ENCODE results near the gene FBXO44.

FBXO44 gene

GRCh38 chr1:11690397-11691301 is 36.0 kb downstream of the FBXO44 start:
- no peak for DNase-seq (ENCODE audit: low spot score)

DNA sequence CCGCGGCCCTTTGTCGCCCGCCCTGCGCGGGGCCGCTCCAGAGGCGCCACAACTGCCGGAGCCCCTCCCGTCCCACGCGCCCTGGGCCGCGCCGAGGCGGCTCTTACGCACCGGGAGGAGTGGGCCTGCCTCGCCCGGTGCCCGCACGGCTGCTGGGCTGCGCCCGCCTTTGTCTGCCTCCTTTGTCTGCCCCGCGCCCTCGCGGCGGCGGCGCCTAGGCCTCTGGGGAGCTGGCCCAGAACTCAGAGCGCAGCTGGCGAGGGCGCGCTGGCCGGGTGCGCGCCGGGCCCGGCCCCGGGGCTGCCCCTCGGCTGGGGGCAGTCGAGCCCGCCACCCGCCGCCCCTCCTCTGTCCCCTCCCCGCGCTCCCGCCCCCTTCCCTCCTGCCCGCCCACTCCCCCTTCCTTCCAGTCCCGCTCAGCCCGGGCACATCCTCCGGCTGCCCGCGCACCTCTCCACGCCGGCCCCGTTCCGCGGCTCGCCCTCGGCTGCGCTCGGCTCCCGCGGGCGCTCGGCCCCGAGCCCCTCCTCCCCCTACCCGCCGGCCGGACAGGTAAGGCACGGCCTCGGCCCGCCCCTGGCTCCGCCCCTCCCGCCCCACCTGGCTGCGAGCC is 36.7 kb downstream of the FBXO44 start, which contains the start of gene DRAXIN:
TSS of gene DRAXIN (plus strand) at position 409 of the 613 bp plus-strand sequence. CDS start 14,549 bp downstream, outside the sequence.
- DNase-seq (ENCODE audit: low spot score), result no peak

DNA sequence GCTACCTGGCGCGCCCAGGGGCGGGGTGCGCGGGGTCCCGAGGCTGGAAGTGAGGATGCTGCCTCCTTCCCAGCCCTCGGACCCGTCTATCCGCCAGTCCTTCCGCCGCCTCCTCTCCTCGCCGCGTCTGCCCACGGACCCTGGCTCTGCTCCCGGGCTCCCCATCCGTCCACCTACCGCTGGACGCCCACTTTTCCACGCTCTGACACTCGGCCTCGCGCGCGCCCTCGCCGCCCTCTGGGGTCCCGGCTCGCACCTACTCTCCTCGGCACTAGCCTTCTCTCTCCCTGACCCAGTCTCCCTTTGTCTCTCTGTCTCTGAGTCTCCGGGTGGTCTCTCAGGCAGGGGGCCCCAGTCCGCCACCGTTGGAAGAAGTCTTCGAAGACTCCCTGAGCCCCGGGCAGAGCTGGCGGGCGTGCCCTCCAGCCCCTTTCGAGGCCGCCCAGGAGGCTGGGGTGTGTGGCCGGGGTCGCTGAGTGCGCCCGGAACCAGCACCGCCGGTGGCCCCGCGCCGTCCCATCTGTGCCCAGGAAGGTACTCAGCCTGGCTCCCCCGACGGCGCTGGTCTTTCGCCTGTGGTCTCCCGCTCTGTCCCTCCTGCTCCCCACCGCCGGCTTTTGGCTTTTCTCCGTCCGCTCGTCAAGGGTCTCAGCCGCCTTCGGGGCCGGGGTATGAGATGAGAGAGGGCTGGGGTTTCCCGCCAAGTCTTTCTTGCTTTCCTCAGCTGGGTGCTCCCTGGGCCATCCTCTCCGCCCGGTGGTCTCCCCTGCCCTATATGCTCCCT is 37.4 kb downstream of the FBXO44 start:
- DNase-seq (ENCODE audit: low spot score), result no peak

- no peak for DNase-seq (ENCODE audit: low spot score)
Observed at GRCh38 chr1:11693024-11693590, 38.4 kb downstream of the FBXO44 start.

GRCh38 chr1:11693917-11694316 is 39.2 kb downstream of the FBXO44 start:
- DNase-seq (ENCODE audit: low spot score), result no peak

- no peak for DNase-seq (ENCODE audit: low spot score)
Observed at GRCh38 chr1:11695861-11696260, 41.2 kb downstream of the FBXO44 start.

DNA sequence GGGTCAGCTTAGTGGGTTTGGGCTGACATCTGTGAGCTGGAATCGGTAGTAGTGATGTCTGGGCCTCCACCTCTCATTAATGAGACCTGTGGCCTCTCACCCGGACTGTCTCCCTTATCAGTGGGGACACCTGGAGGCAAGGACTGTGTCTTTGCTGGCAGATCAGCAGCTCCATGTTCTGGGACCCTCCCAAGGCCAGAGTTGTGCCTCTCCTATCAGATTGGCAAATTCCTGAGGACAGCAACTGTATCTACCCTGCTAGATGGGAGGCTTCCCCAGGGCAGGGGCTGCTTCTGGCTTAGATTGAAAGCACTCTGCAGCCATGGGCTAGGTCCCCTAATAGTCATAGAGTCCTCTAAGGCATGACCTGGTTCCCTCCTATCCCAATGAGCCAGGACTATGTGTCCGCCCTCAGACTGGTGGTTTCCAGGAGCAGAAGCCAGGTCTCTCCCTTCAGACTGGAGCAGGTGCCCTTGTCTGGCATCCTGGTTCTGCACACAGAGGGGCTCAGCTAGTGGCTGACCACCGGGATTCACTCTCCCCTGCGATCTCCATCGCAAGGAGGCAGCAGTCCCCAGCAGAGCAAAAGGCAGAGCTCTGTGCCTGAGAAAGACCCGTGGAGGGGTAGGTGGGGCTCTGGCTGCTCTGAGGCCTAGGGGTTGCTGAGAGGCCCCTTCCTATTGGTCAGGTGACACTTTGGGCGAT is 42.7 kb downstream of the FBXO44 start:
- DNase-seq (ENCODE audit: low spot score), result no peak

GRCh38 chr1:11697893-11698210 is 43.2 kb downstream of the FBXO44 start:
- DNase-seq (ENCODE audit: low spot score), result no peak

GRCh38 chr1:11700601-11701467 is 46.2 kb downstream of the FBXO44 start:
- no peak for DNase-seq (ENCODE audit: low spot score)

- DNase-seq (ENCODE audit: low spot score), result peak; percentile 79
Observed at GRCh38 chr1:11701551-11701961, 46.9 kb downstream of the FBXO44 start.

DNA sequence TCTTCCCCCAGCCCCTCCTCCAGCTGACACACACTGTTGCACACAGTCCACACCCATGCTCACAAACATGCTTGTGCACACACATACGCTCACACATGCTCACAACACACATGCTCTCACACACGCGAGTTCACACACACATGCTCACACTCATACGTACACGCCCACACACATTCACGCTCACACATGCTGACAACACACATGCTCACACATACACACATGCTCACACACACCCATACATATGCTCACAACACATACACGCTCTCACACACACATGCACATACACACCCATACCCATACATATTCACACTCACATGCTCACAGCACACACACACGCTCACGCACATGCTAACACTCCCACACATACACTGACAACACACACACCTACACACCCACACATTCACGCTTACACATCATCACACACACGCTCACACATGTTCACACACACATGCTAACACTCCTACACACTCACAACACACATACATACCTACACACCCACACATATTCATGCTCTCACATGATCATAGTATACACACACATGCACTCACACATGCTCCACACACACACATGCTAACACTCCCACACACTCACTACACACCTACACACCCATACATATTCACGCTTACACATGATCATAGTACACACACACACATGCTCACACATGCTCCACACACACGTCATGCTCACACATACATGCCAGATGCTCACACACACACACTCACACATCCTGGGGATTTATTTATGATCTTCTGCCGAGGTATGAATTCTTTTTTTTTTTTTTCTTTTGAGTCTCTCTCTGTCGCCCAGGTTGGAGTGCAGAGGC is 47.5 kb downstream of the FBXO44 start:
- no peak for DNase-seq (ENCODE audit: low spot score)

GRCh38 chr1:11703357-11704193 is 48.9 kb downstream of the FBXO44 start:
- no peak for DNase-seq (ENCODE audit: low spot score)

GRCh38 chr1:11704194-11704529 is 49.5 kb downstream of the FBXO44 start:
- no peak for DNase-seq (ENCODE audit: low spot score)

- no peak for DNase-seq (ENCODE audit: low spot score)
Observed at GRCh38 chr1:11704691-11705475, 50.2 kb downstream of the FBXO44 start.

GRCh38 chr1:11705596-11705995 is 50.9 kb downstream of the FBXO44 start:
- no peak for DNase-seq (ENCODE audit: low spot score)

DNA sequence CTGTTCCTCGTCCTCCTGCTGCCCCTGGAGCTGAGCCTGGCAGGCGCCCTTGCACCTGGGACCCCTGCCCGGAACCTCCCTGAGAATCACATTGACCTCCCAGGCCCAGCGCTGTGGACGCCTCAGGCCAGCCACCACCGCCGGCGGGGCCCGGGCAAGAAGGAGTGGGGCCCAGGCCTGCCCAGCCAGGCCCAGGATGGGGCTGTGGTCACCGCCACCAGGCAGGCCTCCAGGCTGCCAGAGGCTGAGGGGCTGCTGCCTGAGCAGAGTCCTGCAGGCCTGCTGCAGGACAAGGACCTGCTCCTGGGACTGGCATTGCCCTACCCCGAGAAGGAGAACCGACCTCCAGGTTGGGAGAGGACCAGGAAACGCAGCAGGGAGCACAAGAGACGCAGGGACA is 51.6 kb downstream of the FBXO44 start:
- no peak for DNase-seq (ENCODE audit: low spot score)

GRCh38 chr1:11707621-11708276 is 53.1 kb downstream of the FBXO44 start:
- DNase-seq (ENCODE audit: low spot score), result no peak
